IPS-15b (cell line): ENCODE results near the gene ITGAV.

Source experiments
- H3K27me3 ChIP-seq: one replicate; pipeline ENCODE4 v1.6.1; 2013; ENCODE audit warnings: low read length; ENCODE audit not compliant: control insufficient read depth, insufficient read depth
- H3K36me3 ChIP-seq: one replicate; pipeline ENCODE4 v1.6.1; 2013; ENCODE audit warnings: low read length; ENCODE audit not compliant: control insufficient read depth, insufficient read depth
- H3K4me1 ChIP-seq: one replicate; pipeline ENCODE4 v1.6.1; 2013; ENCODE audit warnings: mild to moderate bottlenecking, low read length; ENCODE audit not compliant: control insufficient read depth, insufficient read depth
- H3K4me3 ChIP-seq: one replicate; pipeline ENCODE4 v1.5.1; 2013; ENCODE audit warnings: low read depth, low read length
- H3K9ac ChIP-seq: one replicate; pipeline ENCODE4 v1.6.1; 2013; ENCODE audit warnings: low read depth, mild to moderate bottlenecking, low read length
- H3K9me3 ChIP-seq: one replicate; pipeline ENCODE4 v1.6.1; 2013; ENCODE audit warnings: mild to moderate bottlenecking, low read length; ENCODE audit not compliant: control insufficient read depth, insufficient read depth

ITGAV gene

DNA sequence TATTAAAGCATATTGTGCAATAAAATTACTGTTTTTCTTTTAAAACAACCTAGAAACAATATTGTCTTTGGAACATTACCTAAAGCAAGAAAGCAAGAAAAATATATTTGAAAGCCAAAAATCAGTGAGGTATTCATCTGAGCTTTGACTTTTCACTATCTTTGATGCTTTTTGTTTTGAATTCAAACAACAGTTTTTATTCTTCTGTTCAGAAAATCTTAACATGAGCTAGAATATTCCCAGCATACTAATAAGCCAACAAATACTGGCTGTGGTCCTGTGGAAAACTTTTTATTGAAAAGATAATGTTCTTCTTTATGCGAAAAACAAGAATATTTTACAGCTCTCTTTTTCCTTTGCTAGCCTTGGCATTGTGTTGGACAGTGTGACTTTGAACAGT, 123.8 kb downstream of the ITGAV start:
- H3K4me1 ChIP-seq: peaks cover 17% of the 10 kb centered on the region

GRCh38 chr2:186714611-186715010, 124.8 kb downstream of the ITGAV start:
- Histone ChIP-seq H3K9ac (no peak overlapping the region), H3K36me3 (no peaks in the 10 kb centered on the region), H3K4me1 (peaks cover 26% of the 10 kb centered on the region), H3K9me3 (no peaks in the 10 kb centered on the region), H3K4me3 (no peak overlapping the region), H3K27me3 (no peaks in the 10 kb centered on the region)

More for the DNA sequence above, 123.8 kb downstream of the ITGAV start:
- H3K36me3 ChIP-seq: no peaks in the 10 kb centered on the region
- H3K9ac ChIP-seq: no peak overlapping the region
- H3K4me3 ChIP-seq: no peak overlapping the region
- no peaks in the 10 kb centered on the region for H3K27me3 ChIP-seq
- no peaks in the 10 kb centered on the region for H3K9me3 ChIP-seq

DNA sequence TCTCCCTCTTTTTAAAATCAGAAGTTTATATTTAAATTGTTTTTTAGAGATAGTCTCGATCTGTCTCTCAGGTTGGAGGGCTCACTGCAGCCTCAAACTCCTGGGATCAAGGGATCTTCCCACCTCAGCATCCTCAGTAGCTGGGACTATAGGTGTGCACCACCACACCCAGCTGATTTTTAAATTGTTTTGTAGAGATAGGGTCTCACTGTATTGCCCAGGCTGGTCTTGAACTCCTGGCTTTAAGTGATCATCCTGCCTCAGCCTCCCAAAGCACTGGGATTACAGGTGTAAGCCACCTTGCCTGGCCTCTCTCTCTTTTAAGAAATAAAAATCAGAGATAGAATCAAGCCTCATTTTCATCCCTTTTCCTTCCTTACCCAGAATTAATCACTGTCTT, 126.1 kb downstream of the ITGAV start:
- Histone ChIP-seq H3K9ac (no peak overlapping the region), H3K4me1 (peaks cover 26% of the 10 kb centered on the region), H3K36me3 (no peaks in the 10 kb centered on the region), H3K9me3 (no peaks in the 10 kb centered on the region), H3K27me3 (no peaks in the 10 kb centered on the region), H3K4me3 (no peak overlapping the region)

DNA sequence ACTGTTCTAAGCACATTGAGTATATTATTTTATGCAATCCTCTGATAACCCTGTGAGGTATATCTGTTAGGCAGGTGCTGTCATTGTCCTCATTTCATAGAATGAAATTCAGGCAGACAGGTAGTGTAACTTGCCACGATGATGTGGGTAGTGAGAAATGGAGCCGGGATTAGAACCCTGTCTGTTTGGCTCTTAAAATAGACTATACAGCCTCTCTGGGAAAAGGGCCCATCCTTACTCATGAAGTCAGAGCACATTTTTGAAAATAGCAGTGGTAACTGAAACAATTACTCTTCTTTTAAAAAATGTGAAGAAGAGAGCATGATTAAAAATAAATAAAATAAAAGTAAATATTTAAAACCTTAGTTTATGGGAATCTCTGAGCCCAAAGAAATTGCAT, 127.0 kb downstream of the ITGAV start:
- Histone ChIP-seq H3K4me3 (no peak overlapping the region), H3K27me3 (no peaks in the 10 kb centered on the region), H3K9ac (no peak overlapping the region), H3K9me3 (no peaks in the 10 kb centered on the region), H3K4me1 (peaks cover 26% of the 10 kb centered on the region), H3K36me3 (no peaks in the 10 kb centered on the region)

GRCh38 chr2:186717320-186718007, 127.6 kb downstream of the ITGAV start:
- Histone ChIP-seq H3K9me3 (no peaks in the 10 kb centered on the region), H3K9ac (no peak overlapping the region), H3K4me1 (peaks cover 26% of the 10 kb centered on the region), H3K4me3 (no peak overlapping the region), H3K36me3 (no peaks in the 10 kb centered on the region), H3K27me3 (no peaks in the 10 kb centered on the region)

- H3K4me1 ChIP-seq: peaks cover 26% of the 10 kb centered on the region
- no peak overlapping the region for H3K9ac ChIP-seq
- H3K27me3 ChIP-seq: no peaks in the 10 kb centered on the region
- H3K9me3 ChIP-seq: no peaks in the 10 kb centered on the region
- no peak overlapping the region for H3K4me3 ChIP-seq
- no peaks in the 10 kb centered on the region for H3K36me3 ChIP-seq
Observed at GRCh38 chr2:186718122-186718521, 128.3 kb downstream of the ITGAV start.

GRCh38 chr2:186718903-186719302, 129.0 kb downstream of the ITGAV start:
- no peak overlapping the region for H3K9ac ChIP-seq
- no peaks in the 10 kb centered on the region for H3K36me3 ChIP-seq
- H3K4me1 ChIP-seq: peaks cover 23% of the 10 kb centered on the region
- H3K27me3 ChIP-seq: no peaks in the 10 kb centered on the region
- H3K4me3 ChIP-seq: no peak overlapping the region
- H3K9me3 ChIP-seq: no peaks in the 10 kb centered on the region

- Histone ChIP-seq H3K4me1 (peaks cover 25% of the 10 kb centered on the region), H3K27me3 (no peaks in the 10 kb centered on the region), H3K9me3 (no peaks in the 10 kb centered on the region), H3K4me3 (no peak overlapping the region), H3K9ac (no peak overlapping the region), H3K36me3 (no peaks in the 10 kb centered on the region)
Observed at GRCh38 chr2:186721956-186722355, 132.1 kb downstream of the ITGAV start.

DNA sequence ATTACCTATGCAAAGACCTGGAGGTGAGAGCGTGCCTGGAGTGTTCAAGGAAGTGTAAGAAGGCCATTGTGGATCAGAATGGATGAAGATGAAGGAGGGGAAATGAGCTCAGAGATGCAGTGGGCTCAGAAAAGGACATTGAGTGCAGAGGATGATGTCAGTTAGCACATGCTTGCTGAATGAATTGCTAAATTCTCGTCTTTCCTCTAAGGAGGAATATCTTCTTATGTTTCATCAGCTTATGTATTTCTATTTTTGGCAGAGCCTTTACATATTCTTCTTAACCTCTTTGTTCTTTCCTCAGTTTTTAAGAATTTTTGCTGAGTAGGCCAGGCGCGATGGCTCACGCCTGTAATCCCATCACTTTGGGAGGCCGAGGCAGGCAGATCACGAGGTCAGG, 134.9 kb downstream of the ITGAV start:
- peaks cover 7% of the 10 kb centered on the region for H3K4me1 ChIP-seq
- H3K4me3 ChIP-seq: no peak overlapping the region
- H3K27me3 ChIP-seq: no peaks in the 10 kb centered on the region
- no peak overlapping the region for H3K9ac ChIP-seq
- no peaks in the 10 kb centered on the region for H3K36me3 ChIP-seq
- H3K9me3 ChIP-seq: no peaks in the 10 kb centered on the region

DNA sequence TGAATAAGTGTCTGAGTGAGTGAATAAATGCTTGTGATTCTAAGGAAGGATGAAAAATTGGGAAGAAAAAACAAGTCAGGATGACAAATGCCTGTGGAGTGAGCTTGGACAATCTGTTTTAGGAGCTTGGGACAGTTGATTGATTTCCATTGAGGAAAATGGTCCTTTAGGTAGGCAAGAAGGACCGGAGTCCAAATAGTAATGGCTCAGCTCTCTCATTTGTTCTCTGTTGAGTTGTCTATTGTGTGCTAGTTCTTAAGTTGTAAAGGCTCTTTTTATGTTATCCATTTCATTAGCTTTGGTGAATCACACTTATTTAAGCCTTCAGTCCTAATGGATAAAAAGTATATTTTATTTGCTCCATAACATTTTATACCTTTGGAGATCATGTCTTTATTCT, 135.9 kb downstream of the ITGAV start:
- Histone ChIP-seq H3K4me1 (peaks cover 7% of the 10 kb centered on the region), H3K36me3 (no peaks in the 10 kb centered on the region), H3K9me3 (peaks cover 1% of the 10 kb centered on the region)

GRCh38 chr2:186726938-186727337, 137.1 kb downstream of the ITGAV start:
- no peak overlapping the region for H3K9ac ChIP-seq
- H3K9me3 ChIP-seq: peaks cover 7% of the 10 kb centered on the region

More for the DNA sequence above, 135.9 kb downstream of the ITGAV start:
- no peak overlapping the region for H3K9ac ChIP-seq
- H3K4me3 ChIP-seq: no peak overlapping the region
- H3K27me3 ChIP-seq: no peaks in the 10 kb centered on the region

DNA sequence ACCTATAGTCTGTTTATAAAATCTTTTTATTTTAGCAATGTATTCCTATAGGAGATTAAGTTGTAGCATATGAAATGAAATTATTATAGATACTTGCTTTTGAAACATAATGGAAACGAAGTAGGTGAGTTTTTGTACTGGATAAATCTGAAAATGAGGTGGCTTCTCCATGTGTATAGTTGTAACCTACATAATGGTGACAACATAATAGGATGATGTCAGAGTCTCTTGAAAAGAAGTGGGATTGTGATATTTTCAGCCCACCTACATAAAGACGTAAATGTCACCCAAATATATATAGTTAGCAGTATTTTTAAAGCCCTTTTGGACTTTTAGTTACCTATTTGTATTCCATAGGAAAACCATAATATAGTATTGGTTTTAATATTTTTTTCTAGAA, 138.8 kb downstream of the ITGAV start:
- peaks cover 7% of the 10 kb centered on the region for H3K4me1 ChIP-seq
- H3K9me3 ChIP-seq: peaks cover 13% of the 10 kb centered on the region
- peaks cover 6% of the 10 kb centered on the region for H3K36me3 ChIP-seq
- H3K4me3 ChIP-seq: no peak overlapping the region
- H3K9ac ChIP-seq: no peak overlapping the region
- H3K27me3 ChIP-seq: no peaks in the 10 kb centered on the region

More at GRCh38 chr2:186726938-186727337, 137.1 kb downstream of the ITGAV start:
- Histone ChIP-seq H3K36me3 (no peaks in the 10 kb centered on the region), H3K4me1 (peaks cover 7% of the 10 kb centered on the region), H3K27me3 (no peaks in the 10 kb centered on the region), H3K4me3 (no peak overlapping the region)
